ENCODE results near the gene BRD3OS.

Gene BRD3OS

GRCh38 chr9:134007571-134007970 is 17.7 kb upstream of the BRD3OS start:
- no peak for DNase-seq (ENCODE audit: low read depth)
- no peak for TF ChIP-seq CTCF (IDR thresholded peaks at IDR 0.05; ENCODE audit: control insufficient read depth, extremely low read depth, insufficient read depth)
- no peak overlapping the region for H3K4me3 ChIP-seq (ENCODE audit: low read depth, low read length)

GRCh38 chr9:134010310-134011173 is 14.7 kb upstream of the BRD3OS start:
- DNase-seq (ENCODE audit: low read depth), result no peak
- TF ChIP-seq CTCF (IDR thresholded peaks at IDR 0.05; ENCODE audit: control insufficient read depth, extremely low read depth, insufficient read depth), result no peak
- no peak overlapping the region for H3K4me3 ChIP-seq (ENCODE audit: low read depth, low read length)

GRCh38 chr9:134011401-134011800 is 13.9 kb upstream of the BRD3OS start:
- no peak for TF ChIP-seq CTCF (IDR thresholded peaks at IDR 0.05; ENCODE audit: control insufficient read depth, extremely low read depth, insufficient read depth)
- H3K4me3 ChIP-seq (ENCODE audit: low read depth, low read length), result no peak overlapping the region
- no peak for DNase-seq (ENCODE audit: low read depth)

- TF ChIP-seq CTCF (IDR thresholded peaks at IDR 0.05; ENCODE audit: control insufficient read depth, extremely low read depth, insufficient read depth), result no peak
- DNase-seq (ENCODE audit: low read depth), result no peak
- no peak overlapping the region for H3K4me3 ChIP-seq (ENCODE audit: low read depth, low read length)
Observed at GRCh38 chr9:134014946-134015345, 10.3 kb upstream of the BRD3OS start.

GRCh38 chr9:134024214-134024792 is 978 bp upstream of the BRD3OS start:
- no peak for DNase-seq (ENCODE audit: low read depth)
- no peak for TF ChIP-seq CTCF (IDR thresholded peaks at IDR 0.05; ENCODE audit: control insufficient read depth, extremely low read depth, insufficient read depth)
- peak overlapping the region; percentile 40 for H3K4me3 ChIP-seq (ENCODE audit: low read depth, low read length)

GRCh38 chr9:134025606-134026541 is 593 bp downstream of the BRD3OS start:
- no peak for DNase-seq (ENCODE audit: low read depth)
- H3K4me3 ChIP-seq (ENCODE audit: low read depth, low read length), result peak overlapping the region; percentile 88
- TF ChIP-seq CTCF (IDR thresholded peaks at IDR 0.05; ENCODE audit: control insufficient read depth, extremely low read depth, insufficient read depth), result no peak

Data from LNCaP clone FGC (cell line).